Fibroblast of lung (primary cell): ENCODE results near the gene ZDHHC8. TPM values are rescaled to one million over a fixed set of nuclear protein-coding genes. Genes with fewer than 3 reads are reported as not detected.

Experiments used
- DNase-seq, 2 donors: peaks; one replicate each; pipeline versions ENCODE4 v3.0.0 to v3.0.0-alpha.2; 2010; ENCODE audit warnings: low read depth in 2 of 2
- H2AFZ ChIP-seq: 2 replicates; pipeline ENCODE4 v1.5.1; 2012; ENCODE audit warnings: low read length, control low read depth, inconsistent platforms
- H3K27ac ChIP-seq: 2 replicates; pipeline ENCODE4 v1.5.1; 2011; ENCODE audit warnings: low read length, control low read depth; ENCODE audit not compliant: insufficient read depth
- H3K27me3 ChIP-seq: 2 replicates; pipeline ENCODE4 v1.5.1; 2011; ENCODE audit warnings: mild to moderate bottlenecking, low read length; ENCODE audit not compliant: control insufficient read depth, insufficient read depth
- H3K36me3 ChIP-seq: 2 replicates; pipeline ENCODE4 v1.5.1; 2011; ENCODE audit warnings: low read length; ENCODE audit not compliant: control insufficient read depth, insufficient read depth
- H3K4me1 ChIP-seq: 2 replicates; pipeline ENCODE4 v1.5.1; 2011; ENCODE audit warnings: low read length; ENCODE audit not compliant: control insufficient read depth, insufficient read depth; ENCODE audit errors: extremely low read depth
- H3K4me2 ChIP-seq: 2 replicates; pipeline ENCODE4 v1.5.1; 2011; ENCODE audit warnings: low read length, control low read depth; ENCODE audit not compliant: insufficient read depth; ENCODE audit errors: extremely low read depth
- H3K4me3 ChIP-seq, 4 experiments: fragments of 200-600 bp in 1 of 4; sonication (generic) in 1 of 4; replicated peaks in 1 of 4; 2 replicates each; pipeline ENCODE4 v1.5.1; 2011 to 2016; ENCODE audit warnings: low read length in 4 of 4, low read depth in 3 of 4, mild to moderate bottlenecking in 3 of 4, control low read depth in 2 of 4, inconsistent platforms in 1 of 4, mixed read lengths in 1 of 4; ENCODE audit not compliant: insufficient read depth in 1 of 4; ENCODE audit errors: control extremely low read depth in 1 of 4
- H3K79me2 ChIP-seq: 2 replicates; pipeline ENCODE4 v1.5.1; 2012; ENCODE audit warnings: mild to moderate bottlenecking, low read length, inconsistent platforms; ENCODE audit not compliant: control insufficient read depth, insufficient read depth
- H3K9ac ChIP-seq: 2 replicates; pipeline ENCODE4 v1.5.1; 2011; ENCODE audit warnings: mild to moderate bottlenecking, low read length, control low read depth; ENCODE audit not compliant: insufficient read depth
- H3K9me3 ChIP-seq: 2 replicates; pipeline ENCODE4 v1.5.1; 2012; ENCODE audit warnings: low read depth, low read length; ENCODE audit not compliant: control insufficient read depth, insufficient read depth
- H4K20me1 ChIP-seq: 2 replicates; pipeline ENCODE4 v1.5.1; 2011; ENCODE audit warnings: low read length; ENCODE audit not compliant: control insufficient read depth, insufficient read depth; ENCODE audit errors: extremely low read depth
- CTCF ChIP-seq, 2 donors: IDR thresholded peaks in 1 of 2; conservative IDR thresholded peaks in 1 of 2; 1 replicate in 1 of 2; 2 replicates in 1 of 2; pipeline ENCODE4 v1.5.1; 2011 to 2012; ENCODE audit warnings: low read length in 2 of 2, control low read depth in 1 of 2, inconsistent platforms in 1 of 2, low read depth in 1 of 2, mild to moderate bottlenecking in 1 of 2
- EZH2 ChIP-seq: IDR thresholded peaks from 2 replicates; pipeline ENCODE4 v1.5.1; 2012; ENCODE audit warnings: low read length, control low read depth, mild to moderate bottlenecking; ENCODE audit errors: missing control alignments
- polyA plus RNA-seq, 2 donors: library from polyadenylated mRNA; depleted of rRNA in 1 of 2; stranded (reverse) in 1 of 2; unstranded in 1 of 2; fragments of >200 nt; gene quantifications; 2 replicates each; pipeline ENCODE4 v1.2.1, GENCODE V29; 2011 to 2012; ENCODE audit warnings: missing spikeins in 1 of 2
- total RNA-seq: library from RNA; depleted of rRNA; stranded (reverse); fragments of >200 nt; gene quantifications from 2 replicates; pipeline ENCODE4 v1.2.1, GENCODE V29; 2014

ZDHHC8 gene
- total and polyA plus RNA-seq, 2 donors (not counting 1 experiment from before 2014, with no cell fraction given) = 6.6 to 26.2 TPM

DNA sequence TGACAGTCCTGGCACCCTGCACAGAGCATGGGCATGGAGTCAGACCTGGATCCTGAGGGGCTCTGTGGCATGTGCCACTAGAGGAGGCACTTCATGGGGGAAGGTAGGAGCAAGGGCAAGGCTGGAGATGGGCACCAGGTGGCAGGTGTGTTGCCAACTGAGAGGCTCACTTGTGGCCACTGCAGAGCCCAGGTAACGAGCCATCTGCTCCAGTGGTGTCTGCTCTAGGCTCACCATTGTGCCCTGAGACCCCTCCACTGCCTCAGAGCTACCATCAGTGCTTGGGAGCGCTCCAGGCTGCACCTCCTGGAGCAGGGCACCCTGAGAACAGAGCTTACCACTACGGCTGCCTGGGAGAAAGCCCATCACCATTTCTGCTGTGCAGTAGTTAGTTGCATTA is 1.3 kb upstream of the ZDHHC8 start:
- H3K79me2 ChIP-seq = peaks cover 32% of the 10 kb centered on the region
- no peaks in the 10 kb centered on the region for H3K9me3 ChIP-seq
- TF ChIP-seq CTCF (conservative IDR thresholded peaks at IDR 0.05 in 1 of 2, IDR thresholded peaks at IDR 0.05 in 1 of 2; ENCODE audit: low read depth in 1 of 2, low read length in 2 of 2) = no peak
- no peak for DNase-seq
- no peak overlapping the region for H3K9ac ChIP-seq
- H4K20me1 ChIP-seq = no peaks in the 10 kb centered on the region
- H3K4me1 ChIP-seq = peaks cover 5% of the 10 kb centered on the region
- no peak overlapping the region for H3K4me3 ChIP-seq
- no peak overlapping the region for H3K27ac ChIP-seq
- H3K27me3 ChIP-seq = no peaks in the 10 kb centered on the region
- H3K4me2 ChIP-seq = no peak overlapping the region
- H2AFZ ChIP-seq = no peak overlapping the region
- peaks cover 10% of the 10 kb centered on the region for H3K36me3 ChIP-seq

DNA sequence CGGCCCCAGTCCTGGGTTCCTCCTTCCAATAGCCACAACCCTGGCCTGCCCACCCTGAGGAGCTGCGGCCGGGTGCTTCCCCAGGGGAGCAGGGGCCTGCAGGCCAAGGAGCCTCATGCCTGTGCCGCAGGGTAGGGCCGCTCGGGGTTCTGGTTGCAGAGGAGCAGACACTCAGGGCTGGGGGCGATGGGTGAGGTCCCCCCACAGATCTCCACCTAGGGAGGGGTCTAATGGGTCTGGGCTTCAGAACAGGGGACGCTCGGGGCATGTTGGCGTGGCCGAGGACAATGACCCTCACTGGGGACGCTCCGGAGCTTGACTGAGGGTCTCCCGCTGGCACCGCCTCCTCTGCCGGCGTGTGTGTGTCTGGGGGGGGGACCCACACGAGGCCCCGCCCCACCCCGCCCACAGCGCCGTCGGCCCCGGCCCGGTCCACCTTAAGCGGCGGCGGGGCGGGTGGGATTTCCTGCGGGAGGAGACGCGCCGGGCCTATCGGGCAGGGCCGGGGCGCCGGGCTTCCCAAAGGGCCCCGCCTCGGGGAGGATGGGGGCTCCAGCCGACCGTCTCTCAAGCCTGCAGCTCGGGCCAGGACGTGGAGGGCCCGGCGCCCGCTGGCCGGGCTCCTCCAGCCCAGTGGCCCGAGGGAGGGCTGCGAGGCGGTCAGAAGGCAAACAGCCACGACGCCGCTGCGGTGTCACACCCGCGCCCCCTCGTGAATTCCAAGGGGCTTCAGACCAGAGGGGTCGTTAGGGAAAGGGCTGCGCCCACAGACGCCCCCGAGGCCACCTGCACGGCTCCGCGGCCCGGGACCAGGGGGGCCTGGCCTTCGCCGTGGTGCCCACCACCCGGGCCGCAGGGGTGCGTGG is 640 bp upstream of the ZDHHC8 start:
- H3K79me2 ChIP-seq = peaks cover 39% of the 10 kb centered on the region
- peak overlapping the region; percentile 54 to 83 (median 66) for H3K4me3 ChIP-seq
- TF ChIP-seq EZH2 (no peak), CTCF (conservative IDR thresholded peaks at IDR 0.05 in 1 of 2, IDR thresholded peaks at IDR 0.05 in 1 of 2; ENCODE audit: low read depth in 1 of 2, low read length in 2 of 2) (no peak)
- peaks cover 5% of the 10 kb centered on the region for H3K4me1 ChIP-seq
- no peaks in the 10 kb centered on the region for H3K9me3 ChIP-seq
- peak overlapping the region; percentile 57 for H3K9ac ChIP-seq
- H3K36me3 ChIP-seq = peaks cover 8% of the 10 kb centered on the region
- DNase-seq = peak; percentile 65 to 84
- peak overlapping the region; percentile 72 for H3K4me2 ChIP-seq
- H3K27ac ChIP-seq = peak overlapping the region; percentile 39
- no peaks in the 10 kb centered on the region for H4K20me1 ChIP-seq
- no peaks in the 10 kb centered on the region for H3K27me3 ChIP-seq
- peak overlapping the region; percentile 51 for H2AFZ ChIP-seq

DNA sequence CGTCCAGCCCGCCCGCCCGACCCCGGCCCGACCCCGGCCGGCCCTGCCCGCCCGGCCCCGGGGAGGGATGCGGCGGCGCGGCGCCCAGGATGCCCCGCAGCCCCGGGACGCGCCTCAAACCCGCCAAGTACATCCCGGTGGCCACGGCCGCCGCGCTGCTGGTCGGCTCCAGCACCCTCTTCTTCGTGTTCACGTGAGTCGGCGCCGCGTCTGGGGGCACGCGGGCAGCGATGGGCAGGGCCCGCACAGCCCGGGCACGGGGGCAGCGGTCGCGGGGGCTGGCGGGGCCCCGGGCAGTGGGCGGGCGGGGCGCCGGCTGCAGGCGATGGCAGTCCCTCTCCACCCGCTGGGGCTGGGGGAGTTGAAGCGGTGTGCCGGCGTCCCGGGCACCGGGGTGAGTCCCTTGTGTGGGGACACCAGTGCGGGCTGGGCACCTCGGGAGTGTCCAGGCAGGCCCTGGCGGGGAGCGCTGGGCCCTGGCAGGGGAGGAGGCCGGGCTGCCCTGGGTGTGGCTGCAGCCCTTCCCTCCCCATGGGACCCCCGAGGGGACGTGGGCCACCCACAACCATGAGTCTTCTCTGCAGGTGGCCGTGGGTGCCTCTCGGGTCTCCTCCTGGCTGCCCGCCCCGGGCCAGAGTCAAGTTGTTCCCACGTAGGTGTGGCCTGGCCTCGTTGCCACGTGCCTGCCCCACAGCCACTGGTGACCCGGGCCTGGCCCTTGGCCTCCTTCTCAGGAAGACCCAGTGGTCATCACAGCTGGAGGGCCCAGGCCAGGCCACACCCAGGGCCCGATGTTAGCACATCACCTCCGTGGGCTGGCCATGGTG is 468 bp downstream of the ZDHHC8 start:
- peak overlapping the region; percentile 81 for H3K4me2 ChIP-seq
- no peaks in the 10 kb centered on the region for H4K20me1 ChIP-seq
- peak overlapping the region; percentile 54 for H3K27ac ChIP-seq
- TF ChIP-seq CTCF (conservative IDR thresholded peaks at IDR 0.05 in 1 of 2, IDR thresholded peaks at IDR 0.05 in 1 of 2; ENCODE audit: low read depth in 1 of 2, low read length in 2 of 2) = no peak
- no peak for TF ChIP-seq EZH2
- DNase-seq = no peak
- no peaks in the 10 kb centered on the region for H3K27me3 ChIP-seq
- peak overlapping the region; percentile 60 to 82 (median 78) for H3K4me3 ChIP-seq
- peak overlapping the region; percentile 66 for H3K9ac ChIP-seq
- H3K4me1 ChIP-seq = peaks cover 5% of the 10 kb centered on the region
- no peaks in the 10 kb centered on the region for H3K9me3 ChIP-seq
- H3K79me2 ChIP-seq = peaks cover 48% of the 10 kb centered on the region
- no peak overlapping the region for H2AFZ ChIP-seq
- peaks cover 5% of the 10 kb centered on the region for H3K36me3 ChIP-seq
